ENCODE measurements around the gene ALDH16A1. TPM values are rescaled to one million over a fixed set of nuclear protein-coding genes. Genes with fewer than 3 reads are reported as not detected.
"Not testable (repeated sequence)": the region's sequence is repeated elsewhere in the genome, so short reads cannot be mapped to it uniquely, and the experiment has no call there.

Gene ALDH16A1
- total RNA-seq, 1 experiment from 2014 or later: 11.0 TPM

DNA sequence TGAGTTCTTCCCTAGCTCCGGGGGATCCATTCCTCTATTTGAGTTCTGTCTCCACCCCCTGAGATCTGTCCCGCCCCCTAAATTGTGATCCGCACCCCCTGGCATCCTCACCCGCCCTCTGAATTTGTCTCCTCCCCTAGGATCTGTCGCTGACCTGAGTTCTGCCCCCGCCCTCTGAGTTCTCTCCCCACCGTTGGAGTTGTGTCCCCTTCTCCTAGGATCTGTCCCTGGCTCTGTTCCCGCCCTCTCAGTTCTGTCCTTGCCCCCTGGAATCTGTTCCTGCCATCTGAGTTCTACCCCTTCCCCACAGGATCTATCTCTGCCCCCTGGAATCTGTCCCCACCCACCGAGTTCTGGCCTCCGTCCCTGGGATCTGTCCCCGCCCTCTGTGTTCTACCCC lies 10.7 kb upstream of the ALDH16A1 start:
- H3K9me3 ChIP-seq (replicated peaks): no peaks in the 10 kb centered on the region
- peak; percentile 65 to 67 for DNase-seq
- H3K27ac ChIP-seq: no peak overlapping the region
- peak overlapping the region; percentile 59 for H3K4me3 ChIP-seq
- H3K4me1 ChIP-seq: no peaks in the 10 kb centered on the region
- no peaks in the 10 kb centered on the region for H3K36me3 ChIP-seq
- peaks cover 17% of the 10 kb centered on the region for H3K27me3 ChIP-seq

DNA sequence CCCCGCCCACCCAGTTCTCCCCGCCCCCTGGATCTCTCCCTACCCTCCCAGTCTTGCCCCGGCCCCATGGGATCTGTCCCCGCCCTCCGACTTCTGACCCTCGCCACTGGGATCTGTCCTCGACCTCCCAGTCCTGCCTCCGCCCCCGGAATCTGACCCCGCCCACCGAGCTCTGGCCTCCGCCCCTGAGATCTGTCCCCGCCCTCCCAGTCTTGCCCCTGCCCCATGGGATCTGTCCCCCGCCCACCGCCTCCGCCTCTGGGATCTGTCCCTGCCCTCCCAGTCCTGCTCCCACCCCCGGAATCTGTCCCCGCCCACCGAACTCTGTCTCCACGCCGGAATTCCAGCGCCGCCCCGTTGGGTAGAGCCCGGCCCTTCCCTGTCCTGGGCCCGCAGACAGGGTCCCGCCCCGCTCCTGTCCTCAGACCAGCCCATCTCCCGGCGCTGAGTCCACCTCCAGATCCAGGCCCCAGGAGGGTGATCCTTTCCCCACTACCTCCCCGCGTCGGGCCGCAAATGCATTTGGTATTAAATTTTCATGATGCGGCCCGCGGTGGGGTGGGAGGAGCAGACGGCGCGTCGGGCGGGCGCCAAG lies 10.2 kb upstream of the ALDH16A1 start:
- Histone ChIP-seq H3K27me3 (peaks cover 17% of the 10 kb centered on the region), H3K27ac (peak overlapping the region; percentile 41), H3K4me1 (no peaks in the 10 kb centered on the region), H3K36me3 (no peaks in the 10 kb centered on the region), H3K4me3 (peak overlapping the region; percentile 59), H3K9me3 (replicated peaks) (no peaks in the 10 kb centered on the region)
- DNase-seq: peak; percentile 96 to 99

DNA sequence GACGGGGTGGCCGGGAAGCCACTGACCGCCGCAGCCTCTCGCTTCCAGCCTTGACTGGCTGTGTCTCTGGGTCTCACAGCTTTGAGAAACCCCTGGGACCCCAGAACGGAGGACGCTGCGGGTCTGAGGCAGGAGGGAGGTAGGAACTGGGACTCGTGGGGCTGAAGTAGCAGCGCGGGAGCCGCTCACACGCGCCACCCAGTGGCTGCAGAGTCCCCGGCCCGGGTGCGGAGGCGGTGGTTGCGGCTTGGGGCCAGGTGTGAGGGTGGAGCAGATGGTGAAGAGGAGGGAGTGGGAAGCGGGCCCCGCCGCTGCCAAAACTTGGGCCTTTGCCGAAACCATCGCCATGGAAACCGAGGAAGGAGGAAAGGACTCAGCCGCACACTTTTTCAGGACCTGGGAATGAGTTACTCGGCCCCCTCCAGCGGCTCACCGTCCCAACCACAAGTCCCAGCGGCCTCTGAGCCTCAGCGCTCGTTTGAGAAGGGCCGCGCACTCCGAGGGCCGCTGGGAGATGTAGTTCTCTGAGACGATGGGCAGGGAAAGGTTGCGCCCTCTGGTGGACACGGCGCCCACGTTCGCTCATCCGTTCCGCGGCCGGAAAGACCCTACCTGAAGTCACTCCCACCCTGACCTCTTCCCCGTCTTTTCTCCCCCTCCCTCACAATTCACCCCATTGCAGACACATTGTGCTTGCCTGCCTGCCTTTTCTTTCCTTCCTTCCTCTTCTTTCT lies 9.5 kb upstream of the ALDH16A1 start:
- peaks cover 14% of the 10 kb centered on the region for H3K27me3 ChIP-seq
- DNase-seq: peak; percentile 95 to 97
- H3K4me3 ChIP-seq: peak overlapping the region; percentile 59
- H3K4me1 ChIP-seq: no peaks in the 10 kb centered on the region
- H3K27ac ChIP-seq: peak overlapping the region; percentile 41
- H3K36me3 ChIP-seq: peaks cover 4% of the 10 kb centered on the region; the same call in 1 of the 2 replicates
- no peaks in the 10 kb centered on the region for H3K9me3 ChIP-seq (replicated peaks)

DNA sequence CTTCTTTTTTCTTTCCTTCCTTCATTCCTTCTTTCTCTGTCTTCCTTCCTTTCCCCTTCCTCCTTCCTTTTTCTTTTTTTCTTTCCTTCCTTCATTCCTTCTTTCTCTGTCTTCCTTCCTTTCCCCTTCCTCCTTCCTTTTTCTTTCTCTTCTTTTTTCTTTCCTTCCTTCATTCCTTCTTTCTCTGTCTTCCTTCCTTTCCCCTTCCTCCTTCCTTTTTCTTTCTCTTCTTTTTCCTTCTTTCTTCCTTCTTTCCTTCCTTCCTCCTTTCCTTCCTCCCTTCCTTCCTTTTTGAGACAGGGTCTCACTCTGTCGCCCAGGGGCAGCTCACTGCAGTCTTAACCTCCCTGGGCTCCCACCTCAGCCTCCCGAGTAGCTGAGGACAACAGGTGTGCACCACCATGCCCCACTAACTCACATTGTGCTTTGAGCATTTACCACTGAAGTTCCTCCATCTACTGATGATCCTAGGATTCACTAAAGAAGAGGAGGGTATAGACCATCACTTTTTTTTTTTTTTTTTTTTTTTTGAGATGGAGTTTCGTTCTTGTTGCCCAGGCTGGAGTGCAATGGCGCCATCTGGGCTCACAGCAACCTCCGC lies 8.8 kb upstream of the ALDH16A1 start:
- H3K4me3 ChIP-seq; H3K4me1 ChIP-seq; H3K9me3 ChIP-seq (replicated peaks); DNase-seq; H3K27ac ChIP-seq; H3K36me3 ChIP-seq: not testable (repeated sequence)
- peaks cover 14% of the 10 kb centered on the region for H3K27me3 ChIP-seq

DNA sequence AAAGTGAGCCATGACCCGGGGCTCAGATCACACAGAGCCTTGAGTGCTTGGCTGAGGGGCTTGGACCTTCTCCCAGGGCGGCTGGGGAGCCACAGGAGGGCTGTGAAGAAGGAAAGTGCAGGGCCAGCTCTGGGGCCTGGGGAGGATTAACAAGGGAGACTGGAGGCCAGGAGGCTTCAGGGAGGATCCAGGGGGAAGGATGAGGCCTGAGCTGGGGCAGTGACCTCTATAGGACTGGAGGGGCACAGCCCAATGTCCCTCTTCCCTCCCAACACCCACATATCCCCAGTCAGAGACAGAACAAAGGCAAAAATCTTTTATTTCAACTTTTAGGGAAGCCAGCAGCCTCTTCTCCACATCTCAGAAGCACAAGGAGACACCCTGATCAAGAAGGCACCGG lies 7.0 kb upstream of the ALDH16A1 start:
- no peaks in the 10 kb centered on the region for H3K9me3 ChIP-seq (replicated peaks)
- H3K4me3 ChIP-seq: no peak overlapping the region
- no peak for DNase-seq
- H3K36me3 ChIP-seq: peaks cover 6% of the 10 kb centered on the region; the same call in 1 of the 2 replicates
- no peak overlapping the region for H3K27ac ChIP-seq
- no peaks in the 10 kb centered on the region for H3K4me1 ChIP-seq
- no peaks in the 10 kb centered on the region for H3K27me3 ChIP-seq

DNA sequence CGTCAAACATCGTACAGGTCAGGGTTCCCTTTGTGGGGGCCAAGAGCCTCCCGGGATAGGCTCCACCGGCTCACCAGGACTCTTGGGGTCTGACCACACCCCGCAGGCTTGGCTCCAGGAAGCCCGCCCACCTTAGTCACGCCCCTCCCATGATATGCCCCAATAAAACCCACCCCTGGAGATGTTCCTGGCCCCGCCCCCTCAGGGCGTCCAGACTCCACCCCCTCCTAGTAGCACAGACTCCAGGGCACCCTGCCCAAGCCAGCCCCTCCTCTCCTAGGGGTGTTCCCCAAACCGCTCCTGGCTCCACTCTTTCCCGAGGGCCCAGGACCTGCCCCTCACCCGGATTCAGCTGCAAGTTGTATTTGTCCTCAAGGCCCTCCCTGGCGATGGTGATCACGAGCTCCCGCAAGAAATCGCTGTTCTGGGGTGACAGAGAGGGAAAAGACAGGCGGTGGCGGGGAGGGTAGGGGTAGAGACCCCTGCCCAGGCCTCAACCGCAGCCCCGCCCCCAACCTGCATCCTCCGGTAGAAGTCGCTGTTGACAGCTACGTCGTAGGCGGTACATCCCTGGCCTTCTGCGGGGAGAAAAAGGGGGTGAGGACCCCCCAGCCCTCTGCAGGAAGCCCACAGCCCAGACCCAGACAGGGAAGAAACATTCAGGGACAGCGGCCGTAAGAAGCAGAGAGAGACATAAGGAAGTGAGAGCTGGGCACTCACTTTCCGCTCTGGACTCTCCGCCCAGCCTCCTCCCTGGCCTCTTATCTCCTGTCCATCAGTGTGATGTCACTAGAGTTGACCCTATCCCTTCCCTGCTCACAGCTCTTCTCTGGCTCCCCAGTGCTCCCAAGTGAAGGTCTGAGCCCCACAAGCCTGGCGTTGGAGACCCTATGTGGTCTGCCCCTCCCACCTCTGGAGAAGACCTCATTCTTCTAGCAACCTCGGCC lies 5.3 kb upstream of the ALDH16A1 start:
- no peak overlapping the region for H3K4me3 ChIP-seq
- no peaks in the 10 kb centered on the region for H3K27me3 ChIP-seq
- no peak overlapping the region for H3K27ac ChIP-seq
- H3K4me1 ChIP-seq: no peaks in the 10 kb centered on the region
- H3K36me3 ChIP-seq: peaks cover 6% of the 10 kb centered on the region; the same call in 1 of the 2 replicates
- H3K9me3 ChIP-seq (replicated peaks): no peaks in the 10 kb centered on the region
- DNase-seq: peak; percentile 74 to 75

DNA sequence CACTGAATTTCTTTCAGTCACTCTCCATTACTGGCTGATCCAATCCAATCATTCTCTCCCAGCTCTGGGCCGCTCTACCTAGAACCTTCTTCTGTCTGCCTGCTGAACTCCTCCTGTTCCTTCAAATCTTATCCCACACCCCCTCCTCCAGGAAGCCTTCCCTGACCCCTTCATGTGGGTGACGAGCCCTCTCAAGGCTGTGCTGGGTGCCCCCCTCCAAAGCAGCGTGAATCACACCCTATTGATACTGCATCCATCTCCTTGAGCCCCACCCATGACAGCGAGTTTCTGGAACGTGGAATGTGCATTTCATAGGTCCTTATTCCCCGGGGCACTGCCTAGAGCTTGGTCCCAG lies 4.6 kb upstream of the ALDH16A1 start:
- H3K9me3 ChIP-seq (replicated peaks): no peaks in the 10 kb centered on the region
- no peak overlapping the region for H3K4me3 ChIP-seq
- no peaks in the 10 kb centered on the region for H3K27me3 ChIP-seq
- DNase-seq: no peak
- H3K27ac ChIP-seq: no peak overlapping the region
- no peaks in the 10 kb centered on the region for H3K4me1 ChIP-seq
- peaks cover 6% of the 10 kb centered on the region; the same call in 1 of the 2 replicates for H3K36me3 ChIP-seq

DNA sequence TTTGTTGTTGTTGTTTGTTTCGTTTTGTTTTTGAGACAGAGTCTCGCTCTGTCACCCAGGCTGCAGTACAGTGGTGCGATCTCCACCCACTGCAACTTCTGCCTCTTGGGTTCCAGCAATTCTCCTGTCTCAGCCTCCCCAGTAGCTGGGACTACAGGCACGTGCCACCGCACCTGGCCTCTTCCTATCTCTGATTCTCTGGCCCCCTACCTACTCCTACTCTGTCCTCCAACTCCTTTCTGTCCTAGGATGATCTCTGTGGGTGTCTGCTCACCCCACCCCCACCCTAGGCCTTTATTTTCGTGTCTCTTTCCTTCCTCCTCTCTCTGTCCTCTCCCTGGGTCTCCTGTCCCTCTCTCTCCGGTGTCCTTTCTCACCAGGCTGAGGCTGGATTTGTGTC lies 2.6 kb upstream of the ALDH16A1 start:
- no peaks in the 10 kb centered on the region; the same call in 1 of the 2 replicates for H3K4me1 ChIP-seq
- H3K27me3 ChIP-seq: no peaks in the 10 kb centered on the region
- no peaks in the 10 kb centered on the region for H3K9me3 ChIP-seq (replicated peaks)
- no peak for DNase-seq
- H3K4me3 ChIP-seq: no peak overlapping the region
- H3K36me3 ChIP-seq: peaks cover 6% of the 10 kb centered on the region; the same call in 1 of the 2 replicates
- no peak overlapping the region for H3K27ac ChIP-seq

DNA sequence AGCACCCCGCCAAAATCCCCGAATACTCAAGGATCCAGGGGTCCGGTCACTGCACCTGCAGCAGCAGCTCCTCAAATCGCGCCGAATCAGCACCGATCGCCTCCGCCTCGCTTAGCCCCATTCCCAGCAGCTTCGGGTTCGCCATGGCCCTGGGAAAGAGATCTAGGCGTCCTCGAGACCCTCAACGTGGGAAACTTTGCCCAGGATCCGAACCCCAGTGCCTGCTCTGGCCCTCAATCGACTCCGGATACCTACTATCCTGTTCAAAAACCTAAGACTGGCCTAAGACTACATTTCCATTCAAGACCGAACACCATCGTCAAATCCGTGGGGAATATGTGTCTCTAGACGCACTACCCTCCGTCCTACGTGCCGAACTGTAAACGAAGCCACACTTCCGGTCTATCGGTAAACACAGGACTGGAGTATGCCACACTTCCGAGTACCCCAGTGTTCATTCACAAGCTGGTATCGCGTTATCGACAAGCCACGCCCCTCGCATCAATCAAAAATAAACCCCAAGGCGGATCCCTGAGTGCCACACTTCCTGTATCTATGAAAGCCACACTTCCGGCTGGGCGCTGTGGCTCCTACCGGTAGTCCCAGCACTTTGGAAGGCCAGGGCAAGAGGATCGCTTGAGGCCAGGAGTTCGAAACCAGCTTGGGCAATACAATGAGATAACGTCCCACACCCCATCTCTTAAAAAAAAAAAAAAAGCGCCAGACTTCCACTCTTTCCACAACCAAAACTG lies 1.4 kb upstream of the ALDH16A1 start, which contains the start of gene PIH1D1:
Gene PIH1D1 (minus strand): TSS at position 385 of the 752 bp plus-strand sequence. CDS start 240 bp downstream, at position 145.
- H3K4me3 ChIP-seq: peak within 1 kb of the TSS; percentile 94
- no peaks in the 10 kb centered on the region for H3K27me3 ChIP-seq
- H3K36me3 ChIP-seq: peaks cover 6% of the 10 kb centered on the region; the same call in 1 of the 2 replicates
- no peaks in the 10 kb centered on the region; the same call in 1 of the 2 replicates for H3K4me1 ChIP-seq
- H3K9me3 ChIP-seq (replicated peaks): no peaks in the 10 kb centered on the region
- peak within 1 kb of the TSS; percentile 91 for H3K27ac ChIP-seq
- peak; percentile 99 to 100 for DNase-seq

DNA sequence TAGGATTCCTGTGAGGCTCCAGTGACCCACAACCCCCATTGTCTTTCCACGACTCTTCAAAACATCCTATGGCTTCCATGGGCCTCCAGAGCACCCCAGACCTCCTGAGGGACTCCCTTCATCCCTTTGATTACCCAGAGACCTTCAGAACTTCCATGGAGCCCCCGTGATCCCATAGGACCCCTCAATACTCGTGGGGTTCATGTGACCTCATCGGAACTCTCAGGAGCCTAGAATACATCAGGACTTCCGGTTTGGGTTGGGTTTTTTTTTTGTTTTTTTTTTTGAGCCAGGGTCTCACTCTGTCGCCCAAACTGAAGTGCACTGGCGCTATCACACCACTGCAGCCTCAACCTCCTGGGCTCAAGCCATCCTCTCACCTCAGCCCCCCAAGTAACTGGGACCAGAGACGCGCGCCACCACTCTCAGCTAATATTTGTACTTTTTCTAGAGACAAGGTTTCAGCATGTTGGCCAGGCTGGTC lies 774 bp downstream of the ALDH16A1 start:
- Histone ChIP-seq H3K4me3 (peak overlapping the region; percentile 67), H3K4me1 (no peaks in the 10 kb centered on the region; the same call in 1 of the 2 replicates), H3K27ac (peak overlapping the region; percentile 91), H3K36me3 (no peaks in the 10 kb centered on the region), H3K27me3 (no peaks in the 10 kb centered on the region), H3K9me3 (replicated peaks) (no peaks in the 10 kb centered on the region)
- no peak for DNase-seq

DNA sequence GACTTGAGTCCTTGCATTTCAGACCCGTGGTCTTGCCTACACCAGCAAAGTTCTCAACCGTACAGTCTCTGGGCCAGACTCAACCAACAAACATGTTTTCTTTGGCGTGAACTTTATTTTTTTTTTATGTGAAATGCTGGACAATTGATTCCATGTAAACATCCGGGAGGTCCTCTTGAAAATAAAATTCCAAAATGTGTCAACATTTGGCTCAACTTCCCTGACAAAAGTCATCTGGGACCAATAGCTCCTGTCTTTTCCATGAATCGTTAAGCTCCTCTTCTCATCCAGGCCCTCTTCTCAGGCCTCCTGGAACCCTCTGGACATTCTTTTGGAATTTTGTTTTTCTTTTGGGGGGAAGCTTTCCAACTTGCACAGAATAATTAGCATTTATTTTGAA lies 2.7 kb downstream of the ALDH16A1 start:
- no peaks in the 10 kb centered on the region for H3K36me3 ChIP-seq
- no peak overlapping the region for H3K4me3 ChIP-seq
- no peaks in the 10 kb centered on the region for H3K27me3 ChIP-seq
- H3K27ac ChIP-seq: no peak overlapping the region
- H3K4me1 ChIP-seq: no peaks in the 10 kb centered on the region; the same call in 1 of the 2 replicates
- no peaks in the 10 kb centered on the region for H3K9me3 ChIP-seq (replicated peaks)
- DNase-seq: no peak

DNA sequence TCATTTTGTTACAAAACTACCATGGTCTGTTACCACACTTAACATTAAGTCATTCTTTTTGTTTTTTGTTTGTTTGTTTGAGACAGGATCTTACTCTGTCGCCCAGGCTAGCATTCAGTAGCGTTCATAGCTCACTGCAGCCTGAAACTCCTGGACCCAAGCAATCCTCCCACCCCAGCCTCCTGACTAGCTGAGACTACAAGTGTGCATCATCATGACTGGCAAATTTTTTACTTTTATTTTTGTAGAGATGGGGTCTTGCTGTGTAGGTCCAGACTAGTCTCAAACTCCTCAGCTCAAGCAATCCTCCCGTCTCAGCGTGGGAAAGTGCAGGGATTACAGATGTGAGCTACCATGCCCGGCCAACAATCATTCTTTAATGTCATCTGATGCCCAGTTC lies 3.3 kb downstream of the ALDH16A1 start:
- Histone ChIP-seq H3K9me3 (replicated peaks) (no peaks in the 10 kb centered on the region), H3K36me3 (no peaks in the 10 kb centered on the region), H3K27ac (no peak overlapping the region), H3K4me1 (no peaks in the 10 kb centered on the region; the same call in 1 of the 2 replicates), H3K4me3 (no peak overlapping the region), H3K27me3 (no peaks in the 10 kb centered on the region)
- no peak for DNase-seq

DNA sequence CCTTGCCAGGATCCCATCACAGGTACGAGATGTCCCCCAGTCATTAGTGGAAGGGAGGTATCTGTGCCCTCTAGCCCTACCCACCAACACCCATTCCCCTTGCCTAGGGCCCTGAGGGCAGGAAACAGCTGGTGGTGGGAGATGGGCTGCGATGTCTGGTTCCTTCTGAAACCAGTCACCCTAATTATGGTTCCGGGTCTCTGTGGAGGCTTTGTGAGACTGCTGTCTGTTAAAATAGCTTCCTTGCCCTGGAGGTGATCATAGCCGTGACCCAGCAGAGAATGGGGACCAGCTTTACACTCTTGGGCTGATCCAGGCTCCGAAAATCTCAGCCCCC lies 5.5 kb downstream of the ALDH16A1 start:
- DNase-seq: no peak
- no peaks in the 10 kb centered on the region for H3K36me3 ChIP-seq
- H3K4me1 ChIP-seq: no peaks in the 10 kb centered on the region; the same call in 1 of the 2 replicates
- no peak overlapping the region for H3K4me3 ChIP-seq
- no peaks in the 10 kb centered on the region for H3K27me3 ChIP-seq
- no peaks in the 10 kb centered on the region for H3K9me3 ChIP-seq (replicated peaks)
- H3K27ac ChIP-seq: no peak overlapping the region

DNA sequence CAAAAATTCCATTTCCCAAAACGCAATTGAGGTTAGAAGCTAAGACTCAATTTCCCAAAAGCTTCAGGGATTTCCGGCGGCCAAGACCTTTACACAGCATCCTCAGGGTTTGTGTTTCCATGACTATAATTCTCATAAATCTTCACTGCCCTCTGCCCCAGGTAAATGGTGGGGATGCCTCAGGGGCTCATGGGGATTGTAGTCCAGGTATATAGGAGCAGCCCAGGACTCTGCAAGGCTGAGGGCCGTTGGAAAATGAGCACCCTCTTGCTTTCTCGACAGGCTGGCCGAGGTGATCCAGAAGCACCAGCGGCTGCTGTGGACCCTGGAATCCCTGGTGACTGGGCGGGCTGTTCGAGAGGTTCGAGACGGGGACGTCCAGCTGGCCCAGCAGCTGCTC lies 6.4 kb downstream of the ALDH16A1 start:
- no peaks in the 10 kb centered on the region for H3K36me3 ChIP-seq

More for the DNA sequence above, 6.4 kb downstream of the ALDH16A1 start:
- Histone ChIP-seq H3K27me3 (no peaks in the 10 kb centered on the region), H3K9me3 (replicated peaks) (no peaks in the 10 kb centered on the region), H3K27ac (no peak overlapping the region), H3K4me1 (no peaks in the 10 kb centered on the region), H3K4me3 (no peak overlapping the region)
- no peak for DNase-seq

All from SJCRH30 (cell line).